ENCODE results near the gene PRAF2. TPM values are rescaled to one million over a fixed set of nuclear protein-coding genes. Genes with fewer than 3 reads are reported as not detected.

The PRAF2 gene
- total and polyA plus RNA-seq, 9 of the 15 experiments (the other 6 are each of a cell fraction or from before 2014, with no cell fraction given) = 0.24 to 5.7 (median 2.0) TPM

DNA sequence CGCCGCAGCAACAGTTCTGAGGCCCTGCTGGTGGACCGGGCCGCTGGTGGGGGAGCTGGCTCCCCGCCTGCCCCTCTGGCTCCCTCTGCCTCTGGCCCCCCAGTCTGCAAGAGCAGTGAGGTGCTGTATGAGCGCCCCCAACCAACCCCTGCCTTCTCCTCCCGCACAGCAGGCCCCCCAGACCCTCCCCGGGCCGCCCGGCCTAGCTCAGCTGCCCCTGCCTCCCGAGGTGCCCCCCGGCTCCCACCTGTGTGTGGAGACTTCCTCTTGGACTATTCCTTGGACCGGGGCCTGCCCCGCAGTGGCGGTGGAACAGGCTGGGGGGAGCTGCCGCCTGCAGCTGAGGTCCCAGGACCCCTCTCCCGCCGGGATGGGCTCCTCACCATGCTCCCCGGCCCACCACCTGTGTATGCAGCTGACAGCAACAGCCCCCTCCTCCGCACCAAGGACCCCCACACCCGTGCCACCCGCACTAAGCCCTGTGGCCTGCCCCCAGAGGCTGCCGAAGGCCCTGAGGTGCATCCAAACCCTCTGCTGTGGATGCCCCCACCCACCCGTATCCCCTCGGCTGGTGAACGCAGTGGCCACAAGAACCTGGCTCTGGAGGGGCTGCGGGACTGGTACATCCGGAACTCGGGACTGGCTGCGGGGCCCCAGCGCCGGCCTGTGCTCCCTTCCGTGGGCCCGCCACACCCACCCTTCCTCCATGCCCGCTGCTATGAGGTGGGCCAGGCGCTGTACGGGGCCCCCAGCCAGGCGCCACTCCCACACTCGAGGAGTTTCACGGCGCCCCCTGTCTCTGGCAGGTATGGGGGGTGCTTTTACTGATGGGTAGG lies 6.3 kb downstream of the PRAF2 start:
- Histone ChIP-seq H3K4me2 (ENCODE audit: insufficient read depth, low read length) (no peak overlapping the region), H3K9me3 (replicated peaks; ENCODE audit: control insufficient read depth, insufficient read depth, low read depth, low read length) (no peaks in the 10 kb centered on the region), H4K20me1 (replicated peaks; ENCODE audit: control insufficient read depth, insufficient read depth, low read length) (no peaks in the 10 kb centered on the region), H3K79me2 (ENCODE audit: control insufficient read depth, insufficient read depth, low read length) (no peaks in the 10 kb centered on the region), H3K4me3 (no peak overlapping the region), H3K9ac (ENCODE audit: insufficient read depth in 1 of 2, low read depth in 2 of 2, low read length in 2 of 2) (peak overlapping the region in 1 of 2 experiments; percentile 45; a peak in 1 of 4 replicates), H3K36me3 (ENCODE audit: control insufficient read depth, insufficient read depth, low read length) (no peaks in the 10 kb centered on the region), H2AFZ (ENCODE audit: low read depth, low read length) (no peak overlapping the region), H3K27ac (ENCODE audit: extremely low read depth, low read depth, low read length) (no peak overlapping the region), H3K9me1 (ENCODE audit: control insufficient read depth, insufficient read depth, low read length) (no peaks in the 10 kb centered on the region), H3K27me3 (ENCODE audit: control insufficient read depth in 2 of 2, insufficient read depth in 2 of 2, low read length in 2 of 2) (no peaks in the 10 kb centered on the region), H3K4me1 (replicated peaks in 1 of 2; ENCODE audit: control insufficient read depth in 2 of 2, insufficient read depth in 2 of 2, low read length in 2 of 2) (peaks cover 0 to 35% of the 10 kb centered on the region in 2 experiments; a peak in 3 of 5 replicates)
- whole genome bisulfite sequencing (ENCODE audit: insufficient coverage, low coverage, missing lambda C conversion rate) = 87% methylated on average over 10 of the region's 41 CpGs
- POLR2A ChIA-PET = interaction anchor here (1.0 to 1.2 kb wide), 2 partner anchors 9 to 12 kb away, joined by 3 to 4 read pairs; partner anchors contain the start of gene CCDC120
- ATAC-seq (no peak), DNase-seq (ENCODE audit: extremely low read depth in 1 of 4, low spot score in 3 of 4) (no peak), FAIRE-seq (no peak)
- intact Hi-C loops (cut with micrococcal nuclease) (no loop called here), in situ Hi-C loops (cut with MboI) (no loop called here)
- no TSS peak for BruUV-seq (replicated peaks)
- CTCF ChIA-PET (ENCODE audit: low intra/inter-chr PET ratio) = no interaction called here
- TF ChIP-seq RBM22 (IDR thresholded peaks at IDR 0.05; ENCODE audit: low read depth, low read length, poor library complexity, severe bottlenecking) (no peak), FIP1L1 (IDR thresholded peaks at IDR 0.05; ENCODE audit: low read depth, low read length, poor library complexity, severe bottlenecking) (no peak), CREB1 (IDR thresholded peaks at IDR 0.05) (no peak), CREB1 (CRISPR knock-in tag; IDR thresholded peaks at IDR 0.05) (no peak), RBFOX2 (IDR thresholded peaks at IDR 0.05; ENCODE audit: low read depth, low read length) (peak; percentile 22; the same call in 1 of the 2 replicates), HNRNPLL (IDR thresholded peaks at IDR 0.05; ENCODE audit: low read depth, low read length, poor library complexity, severe bottlenecking) (no peak), POLR2G (IDR thresholded peaks at IDR 0.05; ENCODE audit: low read depth, low read length) (peak; percentile 67), HOMEZ (CRISPR knock-in tag; IDR thresholded peaks at IDR 0.05) (no peak), E2F3 (CRISPR knock-in tag; IDR thresholded peaks at IDR 0.05) (no peak), ZNF436 (CRISPR knock-in tag; IDR thresholded peaks at IDR 0.05) (no peak)
- TF ChIP-seq, protein P1, sequence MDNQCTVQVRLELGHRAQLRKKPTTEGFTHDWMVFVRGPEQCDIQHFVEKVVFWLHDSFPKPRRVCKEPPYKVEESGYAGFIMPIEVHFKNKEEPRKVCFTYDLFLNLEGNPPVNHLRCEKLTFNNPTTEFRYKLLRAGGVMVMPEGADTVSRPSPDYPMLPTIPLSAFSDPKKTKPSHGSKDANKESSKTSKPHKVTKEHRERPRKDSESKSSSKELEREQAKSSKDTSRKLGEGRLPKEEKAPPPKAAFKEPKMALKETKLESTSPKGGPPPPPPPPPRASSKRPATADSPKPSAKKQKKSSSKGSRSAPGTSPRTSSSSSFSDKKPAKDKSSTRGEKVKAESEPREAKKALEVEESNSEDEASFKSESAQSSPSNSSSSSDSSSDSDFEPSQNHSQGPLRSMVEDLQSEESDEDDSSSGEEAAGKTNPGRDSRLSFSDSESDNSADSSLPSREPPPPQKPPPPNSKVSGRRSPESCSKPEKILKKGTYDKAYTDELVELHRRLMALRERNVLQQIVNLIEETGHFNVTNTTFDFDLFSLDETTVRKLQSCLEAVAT (IDR thresholded peaks at IDR 0.05) = no peak
- TF ChIP-seq, protein P2, sequence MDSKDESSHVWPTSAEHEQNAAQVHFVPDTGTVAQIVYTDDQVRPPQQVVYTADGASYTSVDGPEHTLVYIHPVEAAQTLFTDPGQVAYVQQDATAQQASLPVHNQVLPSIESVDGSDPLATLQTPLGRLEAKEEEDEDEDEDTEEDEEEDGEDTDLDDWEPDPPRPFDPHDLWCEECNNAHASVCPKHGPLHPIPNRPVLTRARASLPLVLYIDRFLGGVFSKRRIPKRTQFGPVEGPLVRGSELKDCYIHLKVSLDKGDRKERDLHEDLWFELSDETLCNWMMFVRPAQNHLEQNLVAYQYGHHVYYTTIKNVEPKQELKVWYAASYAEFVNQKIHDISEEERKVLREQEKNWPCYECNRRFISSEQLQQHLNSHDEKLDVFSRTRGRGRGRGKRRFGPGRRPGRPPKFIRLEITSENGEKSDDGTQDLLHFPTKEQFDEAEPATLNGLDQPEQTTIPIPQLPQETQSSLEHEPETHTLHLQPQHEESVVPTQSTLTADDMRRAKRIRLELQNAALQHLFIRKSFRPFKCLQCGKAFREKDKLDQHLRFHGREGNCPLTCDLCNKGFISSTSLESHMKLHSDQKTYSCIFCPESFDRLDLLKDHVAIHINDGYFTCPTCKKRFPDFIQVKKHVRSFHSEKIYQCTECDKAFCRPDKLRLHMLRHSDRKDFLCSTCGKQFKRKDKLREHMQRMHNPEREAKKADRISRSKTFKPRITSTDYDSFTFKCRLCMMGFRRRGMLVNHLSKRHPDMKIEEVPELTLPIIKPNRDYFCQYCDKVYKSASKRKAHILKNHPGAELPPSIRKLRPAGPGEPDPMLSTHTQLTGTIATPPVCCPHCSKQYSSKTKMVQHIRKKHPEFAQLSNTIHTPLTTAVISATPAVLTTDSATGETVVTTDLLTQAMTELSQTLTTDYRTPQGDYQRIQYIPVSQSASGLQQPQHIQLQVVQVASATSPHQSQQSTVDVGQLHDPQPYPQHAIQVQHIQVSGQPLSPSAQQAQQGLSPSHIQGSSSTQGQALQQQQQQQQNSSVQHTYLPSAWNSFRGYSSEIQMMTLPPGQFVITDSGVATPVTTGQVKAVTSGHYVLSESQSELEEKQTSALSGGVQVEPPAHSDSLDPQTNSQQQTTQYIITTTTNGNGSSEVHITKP (IDR thresholded peaks at IDR 0.05; ENCODE audit: partially characterized antibody) = peak; percentile 43
